Thyroid gland (tissue), 4 donors: ENCODE results near the gene ALAS2.
"Not testable (repeated sequence)": the region's sequence is repeated elsewhere in the genome, so short reads cannot be mapped to it uniquely, and the experiment has no call there.

Experiments
- CTCF ChIP-seq, 6 experiments: fragments of 200-600 bp in 3 of 6; fragments of 450-650 bp in 3 of 6; sonication (generic) in 3 of 6; IDR thresholded peaks; one replicate each; pipeline ENCODE4 v1.5.1; 2016 to 2019; ENCODE audit warnings: antibody characterized with exemption in 6 of 6, mild to moderate bottlenecking in 2 of 6, inconsistent platforms in 1 of 6, moderate library complexity in 1 of 6
- POLR2A ChIP-seq, 2 donors: fragments of 450-650 bp; IDR thresholded peaks; one replicate each; pipeline ENCODE4 v1.6.1; 2017; ENCODE audit warnings: antibody characterized with exemption in 2 of 2, mild to moderate bottlenecking in 2 of 2, moderate library complexity in 1 of 2

- not testable (repeated sequence) for TF ChIP-seq POLR2A, CTCF (IDR thresholded peaks at IDR 0.05)
Observed at GRCh38 chrX:55067180-55067579, 36.4 kb upstream of the ALAS2 start.
